Uterus (tissue), 2 donors: ENCODE data around the gene NPPC.

ENCODE experiments used
- POLR2A ChIP-seq, 2 donors: fragments of 450-650 bp; IDR thresholded peaks; one replicate each; pipeline ENCODE4 v1.6.1; 2016; ENCODE audit warnings: antibody characterized with exemption in 2 of 2, mild to moderate bottlenecking in 1 of 2, moderate library complexity in 1 of 2
- TF ChIP-seq, protein P1 (sequence below), 4 experiments: fragments of 200-600 bp in 2 of 4; fragments of 450-650 bp in 2 of 4; sonication (generic) in 2 of 4; IDR thresholded peaks; one replicate each; pipeline ENCODE4 v1.5.1; 2016 to 2019; ENCODE audit warnings: antibody characterized with exemption in 4 of 4, mild to moderate bottlenecking in 2 of 4, moderate library complexity in 1 of 4

DNA sequence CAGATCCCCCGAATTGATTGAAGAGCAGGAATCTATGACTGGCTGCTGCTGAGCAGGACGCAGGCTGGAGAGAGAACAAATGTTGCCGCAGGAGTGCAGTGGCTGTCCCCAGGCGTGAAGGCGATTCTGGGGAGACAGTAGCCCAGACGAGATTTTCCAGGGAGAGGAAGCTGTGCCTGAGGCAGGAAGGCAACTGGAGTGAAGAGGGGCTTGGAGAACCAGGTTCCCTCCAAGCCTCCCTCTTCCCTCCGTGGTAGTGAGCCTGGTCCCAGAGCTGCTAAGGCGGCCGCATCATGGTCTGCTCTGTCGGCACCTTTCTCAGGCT is 1.3 kb upstream of the NPPC start:
- TF ChIP-seq, protein P1, sequence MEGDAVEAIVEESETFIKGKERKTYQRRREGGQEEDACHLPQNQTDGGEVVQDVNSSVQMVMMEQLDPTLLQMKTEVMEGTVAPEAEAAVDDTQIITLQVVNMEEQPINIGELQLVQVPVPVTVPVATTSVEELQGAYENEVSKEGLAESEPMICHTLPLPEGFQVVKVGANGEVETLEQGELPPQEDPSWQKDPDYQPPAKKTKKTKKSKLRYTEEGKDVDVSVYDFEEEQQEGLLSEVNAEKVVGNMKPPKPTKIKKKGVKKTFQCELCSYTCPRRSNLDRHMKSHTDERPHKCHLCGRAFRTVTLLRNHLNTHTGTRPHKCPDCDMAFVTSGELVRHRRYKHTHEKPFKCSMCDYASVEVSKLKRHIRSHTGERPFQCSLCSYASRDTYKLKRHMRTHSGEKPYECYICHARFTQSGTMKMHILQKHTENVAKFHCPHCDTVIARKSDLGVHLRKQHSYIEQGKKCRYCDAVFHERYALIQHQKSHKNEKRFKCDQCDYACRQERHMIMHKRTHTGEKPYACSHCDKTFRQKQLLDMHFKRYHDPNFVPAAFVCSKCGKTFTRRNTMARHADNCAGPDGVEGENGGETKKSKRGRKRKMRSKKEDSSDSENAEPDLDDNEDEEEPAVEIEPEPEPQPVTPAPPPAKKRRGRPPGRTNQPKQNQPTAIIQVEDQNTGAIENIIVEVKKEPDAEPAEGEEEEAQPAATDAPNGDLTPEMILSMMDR (IDR thresholded peaks at IDR 0.05), result no peak
- TF ChIP-seq POLR2A (IDR thresholded peaks at IDR 0.05), result no peak
